PC-9 (cell line): ENCODE measurements around the gene QPCTL. TPM values are rescaled to one million over a fixed set of nuclear protein-coding genes. Genes with fewer than 3 reads are reported as not detected.

Experiments
- BruUV-seq: library from RNA; stranded (reverse); fragments of 400-500 nt; replicated peaks from 2 replicates; lab custom pipeline; 2021; lab: Mats Ljungman, UMichigan
- CTCF ChIA-PET: fragments of 300-600 bp; sonication (Branson Sonifier 250); formaldehyde crosslinking; loops from one replicate; lab custom pipeline; 2022; ENCODE audit warnings: antibody characterized with exemption; lab: Charles Lee
- POLR2A ChIA-PET: fragments of 300-600 bp; sonication (Branson Sonifier 250); formaldehyde crosslinking; loops from one replicate; lab custom pipeline; 2022; ENCODE audit warnings: antibody characterized with exemption; ENCODE audit not compliant: unreplicated experiment; lab: Charles Lee
- DNase-seq, 2 experiments: peaks; one replicate each; pipeline versions ENCODE4 v3.0.0 to v3.0.0-alpha.2; 2015 to 2022; ENCODE audit warnings: mixed read lengths in 1 of 2
- H2AFZ ChIP-seq: fragments of 200-600 bp; sonication (generic); 2 replicates; pipeline ENCODE4 v1.8.1; 2017; ENCODE audit warnings: antibody characterized with exemption
- H3F3A ChIP-seq: fragments of 200-600 bp; sonication (generic); 2 replicates; pipeline ENCODE4 v1.8.1; 2017; ENCODE audit warnings: antibody characterized with exemption, mild to moderate bottlenecking, low read depth; ENCODE audit not compliant: insufficient read depth
- H3K27ac ChIP-seq: fragments of 200-600 bp; sonication (generic); 2 replicates; pipeline ENCODE4 v1.6.1; 2016; ENCODE audit warnings: mixed run types
- H3K27me3 ChIP-seq: fragments of 200-600 bp; sonication (generic); 2 replicates; pipeline ENCODE4 v1.6.1; 2016; ENCODE audit warnings: low read depth, mixed run types; ENCODE audit not compliant: insufficient read depth
- H3K36me3 ChIP-seq: fragments of 200-600 bp; sonication (generic); 2 replicates; pipeline ENCODE4 v1.6.1; 2016; ENCODE audit warnings: low read depth, mixed run types
- H3K4me1 ChIP-seq: fragments of 200-600 bp; sonication (generic); replicated peaks from 2 replicates; pipeline ENCODE4 v1.6.1; 2016; ENCODE audit warnings: mixed run types; ENCODE audit not compliant: insufficient read depth
- H3K4me2 ChIP-seq: fragments of 200-600 bp; sonication (generic); 2 replicates; pipeline ENCODE4 v1.6.1; 2017; ENCODE audit warnings: mixed run types
- H3K4me3 ChIP-seq: fragments of 200-600 bp; sonication (generic); 2 replicates; pipeline ENCODE4 v1.6.1; 2016; ENCODE audit warnings: mixed run types
- H3K79me2 ChIP-seq: fragments of 200-600 bp; sonication (generic); 2 replicates; pipeline ENCODE4 v1.6.1; 2017; ENCODE audit warnings: low read depth, mixed run types
- H3K9me2 ChIP-seq: fragments of 200-600 bp; sonication (generic); 2 replicates; pipeline ENCODE4 v1.8.1; 2017; ENCODE audit warnings: mild to moderate bottlenecking; ENCODE audit not compliant: insufficient read depth
- H3K9me3 ChIP-seq: fragments of 200-600 bp; sonication (generic); 2 replicates; pipeline ENCODE4 v1.8.1; 2016; ENCODE audit warnings: low read depth; ENCODE audit not compliant: insufficient read depth
- H4K20me1 ChIP-seq: fragments of 200-600 bp; sonication (generic); 2 replicates; pipeline ENCODE4 v1.8.1; 2017; ENCODE audit not compliant: insufficient read depth
- EZH2 ChIP-seq: fragments of 200-600 bp; sonication (generic); IDR thresholded peaks from 2 replicates; pipeline ENCODE4 v1.8.0; 2017; ENCODE audit warnings: antibody characterized with exemption, low read depth
- intact Hi-C: fragments of 100-400 bp; cut with micrococcal nuclease; formaldehyde crosslinking; loops from one replicate; pipeline ENCODE4 v1.10.0; 2022; ENCODE audit not compliant: unreplicated experiment
- total RNA-seq: library from RNA; stranded (reverse); gene quantifications from 2 replicates; pipeline ENCODE4 v1.2.3, GENCODE V29; 2021
- TF ChIP-seq, protein P1 (sequence below): fragments of 200-600 bp; sonication (generic); conservative IDR thresholded peaks from 2 replicates; pipeline ENCODE4 v1.6.1; 2017; ENCODE audit warnings: mixed run types, antibody characterized with exemption, mild to moderate bottlenecking, moderate library complexity

Gene QPCTL
- total RNA-seq, 1 experiment from 2014 or later, result 27.6 TPM

DNA sequence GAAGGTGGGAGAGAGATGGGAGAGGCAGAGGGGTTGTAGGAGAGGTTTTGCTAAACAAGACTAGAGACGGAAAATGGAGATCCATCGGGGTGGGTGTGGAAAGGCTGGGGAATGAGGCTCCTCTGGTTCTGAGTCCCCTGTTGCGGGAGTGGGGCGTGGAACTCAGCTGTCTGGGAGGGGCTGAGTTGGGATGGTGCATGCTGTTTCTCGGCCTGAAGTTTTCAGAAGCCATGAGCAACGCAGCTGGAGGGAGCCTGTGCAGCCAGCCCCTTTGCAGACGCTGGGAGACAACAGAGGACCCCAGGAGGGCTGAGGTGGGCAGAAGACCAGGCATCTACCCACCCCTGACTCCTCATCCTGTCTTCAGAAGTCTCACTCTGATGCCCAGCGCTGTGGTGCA lies 31.8 kb upstream of the QPCTL start:
- no peaks in the 10 kb centered on the region for H3K36me3 ChIP-seq
- H3K4me3 ChIP-seq, result no peak overlapping the region
- H3K79me2 ChIP-seq, result no peaks in the 10 kb centered on the region
- no peaks in the 10 kb centered on the region for H3K4me1 ChIP-seq
- peaks cover 7% of the 10 kb centered on the region; the same call in 1 of the 2 replicates for H3F3A ChIP-seq
- CTCF ChIA-PET, result no interaction called here
- no peaks in the 10 kb centered on the region for H4K20me1 ChIP-seq
- POLR2A ChIA-PET, result interaction anchor here (0.7 kb wide), 1 partner anchor 10 kb away, joined by 11 read pairs; no protein-coding TSS in a partner anchor
- no peak overlapping the region for H2AFZ ChIP-seq
- H3K4me2 ChIP-seq, result no peak overlapping the region
- BruUV-seq, result no TSS peak
- no peaks in the 10 kb centered on the region for H3K9me2 ChIP-seq
- DNase-seq, result no peak
- TF ChIP-seq EZH2, result no peak
- intact Hi-C loops, result no loop called here
- 0 out of 2 replicates have a peak, but pooled peaks cover 3% of the 10 kb centered on the region for H3K27me3 ChIP-seq
- H3K9me3 ChIP-seq, result no peaks in the 10 kb centered on the region
- no peak overlapping the region for H3K27ac ChIP-seq

DNA sequence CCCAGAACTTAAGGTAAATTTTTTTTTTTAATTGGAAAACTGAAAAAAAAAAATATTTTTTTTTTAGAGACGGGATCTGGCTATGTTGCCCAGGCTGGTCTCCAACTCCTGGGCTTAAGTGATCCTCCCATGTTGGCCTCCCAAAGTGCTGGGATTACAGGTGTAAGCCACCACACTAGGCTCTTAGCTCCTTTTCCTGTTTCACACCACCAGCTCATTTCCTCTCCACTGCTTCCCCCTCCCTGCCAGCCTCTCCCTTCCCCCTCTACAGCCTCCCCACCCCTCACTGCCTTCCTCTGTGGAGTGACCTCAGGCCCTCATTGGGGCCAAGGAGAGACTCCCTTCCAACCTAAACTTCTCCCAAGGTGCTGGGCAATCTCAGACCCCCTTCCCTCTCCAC lies 28.7 kb upstream of the QPCTL start:
- Histone ChIP-seq H3F3A (peaks cover 13% of the 10 kb centered on the region; the same call in 1 of the 2 replicates), H2AFZ (no peak overlapping the region), H3K4me2 (no peak overlapping the region), H3K9me3 (no peaks in the 10 kb centered on the region), H3K9me2 (no peaks in the 10 kb centered on the region), H3K27ac (no peak overlapping the region), H3K4me1 (peaks cover 16% of the 10 kb centered on the region), H3K4me3 (no peak overlapping the region), H3K36me3 (no peaks in the 10 kb centered on the region), H3K79me2 (no peaks in the 10 kb centered on the region), H4K20me1 (no peaks in the 10 kb centered on the region), H3K27me3 (0 out of 2 replicates have a peak, but pooled peaks cover 3% of the 10 kb centered on the region)
- no TSS peak for BruUV-seq
- DNase-seq, result no peak
- POLR2A ChIA-PET, result no interaction called here
- CTCF ChIA-PET, result no interaction called here
- intact Hi-C loops, result no loop called here
- TF ChIP-seq, protein P1, sequence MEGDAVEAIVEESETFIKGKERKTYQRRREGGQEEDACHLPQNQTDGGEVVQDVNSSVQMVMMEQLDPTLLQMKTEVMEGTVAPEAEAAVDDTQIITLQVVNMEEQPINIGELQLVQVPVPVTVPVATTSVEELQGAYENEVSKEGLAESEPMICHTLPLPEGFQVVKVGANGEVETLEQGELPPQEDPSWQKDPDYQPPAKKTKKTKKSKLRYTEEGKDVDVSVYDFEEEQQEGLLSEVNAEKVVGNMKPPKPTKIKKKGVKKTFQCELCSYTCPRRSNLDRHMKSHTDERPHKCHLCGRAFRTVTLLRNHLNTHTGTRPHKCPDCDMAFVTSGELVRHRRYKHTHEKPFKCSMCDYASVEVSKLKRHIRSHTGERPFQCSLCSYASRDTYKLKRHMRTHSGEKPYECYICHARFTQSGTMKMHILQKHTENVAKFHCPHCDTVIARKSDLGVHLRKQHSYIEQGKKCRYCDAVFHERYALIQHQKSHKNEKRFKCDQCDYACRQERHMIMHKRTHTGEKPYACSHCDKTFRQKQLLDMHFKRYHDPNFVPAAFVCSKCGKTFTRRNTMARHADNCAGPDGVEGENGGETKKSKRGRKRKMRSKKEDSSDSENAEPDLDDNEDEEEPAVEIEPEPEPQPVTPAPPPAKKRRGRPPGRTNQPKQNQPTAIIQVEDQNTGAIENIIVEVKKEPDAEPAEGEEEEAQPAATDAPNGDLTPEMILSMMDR, result no peak
- TF ChIP-seq EZH2, result no peak

DNA sequence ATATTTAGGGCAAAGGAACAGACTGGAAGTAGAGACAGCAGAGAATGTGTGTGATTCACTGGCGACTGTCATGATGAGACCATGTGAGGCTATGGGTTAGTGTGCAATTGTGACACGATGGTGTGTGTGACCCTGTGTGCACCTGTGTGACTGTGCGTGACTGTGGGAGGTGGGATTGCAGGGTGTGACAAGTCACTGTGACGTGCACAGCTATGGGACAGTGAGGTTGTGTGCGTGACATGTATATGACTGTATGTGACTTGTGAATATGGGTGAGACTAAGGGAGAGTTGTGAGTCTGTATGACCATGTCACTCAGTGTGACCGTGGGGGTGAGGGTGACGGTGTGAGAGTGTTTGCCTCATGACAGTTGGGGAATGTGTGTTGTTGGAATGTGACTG lies 27.9 kb upstream of the QPCTL start:
- H3K36me3 ChIP-seq, result no peaks in the 10 kb centered on the region
- no peak for DNase-seq
- peaks cover 13% of the 10 kb centered on the region; the same call in 1 of the 2 replicates for H3F3A ChIP-seq
- ChIA-PET CTCF (interaction anchor here (0.6 kb wide), 1 partner anchor 29 kb away, joined by 3 read pairs; no protein-coding TSS in a partner anchor), POLR2A (no interaction called here)
- H4K20me1 ChIP-seq, result no peaks in the 10 kb centered on the region
- no peaks in the 10 kb centered on the region for H3K9me3 ChIP-seq
- H3K4me2 ChIP-seq, result no peak overlapping the region
- H3K27ac ChIP-seq, result no peak overlapping the region
- no peak for TF ChIP-seq EZH2
- TF ChIP-seq, protein P1, result no peak
- BruUV-seq, result no TSS peak
- H3K79me2 ChIP-seq, result no peaks in the 10 kb centered on the region
- peaks cover 21% of the 10 kb centered on the region for H3K4me1 ChIP-seq
- no peak overlapping the region for H2AFZ ChIP-seq
- intact Hi-C loops, result no loop called here
- no peaks in the 10 kb centered on the region for H3K9me2 ChIP-seq
- H3K27me3 ChIP-seq, result 0 out of 2 replicates have a peak, but pooled peaks cover 3% of the 10 kb centered on the region
- H3K4me3 ChIP-seq, result no peak overlapping the region
